Measurements from ENCODE around the gene TMEM161A. TPM values are rescaled to one million over a fixed set of nuclear protein-coding genes. Genes with fewer than 3 reads are reported as not detected.
A peak's percentile ranks its signal among the peaks of the same experiment; 100 is the strongest.

The TMEM161A gene
- total RNA-seq, 6 experiments from 2014 or later = 20.2 to 29.4 (median 22.2) TPM

DNA sequence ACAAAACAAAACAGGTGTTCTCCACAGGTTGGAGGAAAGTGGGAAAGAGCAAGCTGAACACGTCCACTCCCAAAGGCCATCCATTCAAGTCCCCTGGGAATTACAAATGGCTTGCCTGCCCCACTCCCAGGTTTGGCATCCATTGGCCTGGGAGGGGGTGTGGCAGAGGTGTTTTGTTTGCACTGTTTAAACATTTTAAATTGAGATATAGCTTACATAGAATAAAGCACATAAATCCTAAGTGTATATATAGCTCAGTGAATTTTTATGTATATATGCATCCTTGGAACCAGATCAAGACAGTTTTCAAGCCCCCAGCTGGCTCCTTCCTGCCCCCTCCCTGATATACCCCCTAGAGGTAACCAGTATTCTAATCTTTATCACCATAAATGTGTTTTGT is 61.8 kb downstream of the TMEM161A start:
- WGBS (ENCODE audit: insufficient coverage, low coverage, low lambda C conversion rate, missing lambda C conversion rate) = no CpG with 5 or more reads among the region's 1 CpG
- no peak for DNase-seq
- peaks cover 0 to 3% (median 0%) of the 10 kb centered on the region in 4 donors for H3K36me3 ChIP-seq
- no peaks in the 10 kb centered on the region for H3K9me3 ChIP-seq
- peak overlapping the region in 2 of 3 donors; percentile 28 to 57 for H3K27ac ChIP-seq
- intact Hi-C loops (cut with DNase I) = no loop called here
- no peak overlapping the region for H3K4me3 ChIP-seq
- H3K4me1 ChIP-seq = peaks cover 0 to 41% (median 12%) of the 10 kb centered on the region in 4 donors
- TF ChIP-seq CTCF (IDR thresholded peaks at IDR 0.05) (no peak), POLR2A (IDR thresholded peaks at IDR 0.05) (no peak)
- no peaks in the 10 kb centered on the region for H3K27me3 ChIP-seq
- ATAC-seq = no peak

- H3K36me3 ChIP-seq = peaks cover 0 to 3% (median 0%) of the 10 kb centered on the region in 4 donors
- ATAC-seq (no peak), DNase-seq (no peak)
- TF ChIP-seq POLR2A (IDR thresholded peaks at IDR 0.05) (no peak), CTCF (IDR thresholded peaks at IDR 0.05) (no peak)
- WGBS (ENCODE audit: insufficient coverage, low coverage, low lambda C conversion rate, missing lambda C conversion rate) = 83% methylated on average over 6 of the region's 8 CpGs
- H3K9me3 ChIP-seq = no peaks in the 10 kb centered on the region
- H3K4me1 ChIP-seq = peaks cover 0 to 32% (median 8%) of the 10 kb centered on the region in 4 donors
- H3K4me3 ChIP-seq = no peak overlapping the region
- H3K27me3 ChIP-seq = no peaks in the 10 kb centered on the region
- intact Hi-C loops (cut with DNase I) = no loop called here
- no peak overlapping the region for H3K27ac ChIP-seq
These were observed 63.2 kb downstream of the TMEM161A start for GRCh38 chr19:19075126-19075525.

- 42% methylated on average over 12 of the region's 13 CpGs for WGBS (ENCODE audit: insufficient coverage, low coverage, low lambda C conversion rate, missing lambda C conversion rate)
These were observed 63.9 kb downstream of the TMEM161A start for GRCh38 chr19:19074196-19074882.

DNA sequence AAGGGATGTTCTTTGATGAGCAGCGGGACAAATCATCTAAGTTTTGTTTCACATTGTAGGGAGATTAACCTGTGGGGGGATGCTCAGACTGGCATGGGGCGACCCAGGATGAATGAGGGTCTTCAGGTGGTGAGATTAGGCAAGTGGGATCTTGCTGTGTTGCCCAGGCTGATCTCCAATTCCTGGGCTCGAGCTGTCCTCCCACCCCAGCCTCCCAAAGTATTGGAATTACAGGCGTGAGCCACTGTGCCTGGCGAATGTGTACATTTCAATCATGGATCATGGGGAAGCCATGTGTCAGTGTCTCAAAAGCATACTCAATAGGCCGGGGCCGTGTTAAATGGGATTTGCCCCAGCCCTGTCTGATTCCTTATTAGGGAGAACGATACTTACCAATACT is 66.4 kb downstream of the TMEM161A start:
- Histone ChIP-seq H3K9me3 (no peaks in the 10 kb centered on the region), H3K27me3 (no peaks in the 10 kb centered on the region), H3K4me1 (peaks cover 0 to 37% (median 15%) of the 10 kb centered on the region in 4 donors), H3K36me3 (no peaks in the 10 kb centered on the region), H3K27ac (no peak overlapping the region), H3K4me3 (no peak overlapping the region)
- intact Hi-C loops (cut with DNase I) = no loop called here
- WGBS (ENCODE audit: insufficient coverage, low coverage, low lambda C conversion rate, missing lambda C conversion rate) = 87% methylated on average over 6 of the region's 8 CpGs
- no peak for TF ChIP-seq CTCF (IDR thresholded peaks at IDR 0.05)
- TF ChIP-seq POLR2A (IDR thresholded peaks at IDR 0.05) = no peak
- no peak for ATAC-seq
- DNase-seq = no peak

More at GRCh38 chr19:19074196-19074882, 63.9 kb downstream of the TMEM161A start:
- no peak for DNase-seq
- Histone ChIP-seq H3K27me3 (no peaks in the 10 kb centered on the region), H3K4me1 (peaks cover 0 to 29% (median 8%) of the 10 kb centered on the region in 4 donors), H3K36me3 (peaks cover 0 to 3% (median 0%) of the 10 kb centered on the region in 4 donors), H3K9me3 (no peaks in the 10 kb centered on the region), H3K4me3 (no peak overlapping the region), H3K27ac (peak overlapping the region in 1 of 3 donors; percentile 55)
- intact Hi-C loops (cut with DNase I) = no loop called here
- TF ChIP-seq POLR2A (IDR thresholded peaks at IDR 0.05) (no peak), CTCF (IDR thresholded peaks at IDR 0.05) (no peak)
- peak in 2 of 4 donors; percentile 16 to 29 for ATAC-seq

Other genes starting within 250 kb of the TMEM161A start
- gene CERS1, start 242.3 kb downstream of the TMEM161A start, total RNA-seq = not detected
- 100 to 1,000 TPM in 3 of 6 experiments, 10 to 100 TPM in 3; 67.4 to 240 (median 97.1) TPM for gene COPE, start 219.1 kb downstream of the TMEM161A start, total RNA-seq
- 10 to 100 TPM; 15.8 to 37.9 (median 18.5) TPM for gene DDX49, start 218.8 kb downstream of the TMEM161A start, total RNA-seq
- 1 to 10 TPM; 2.3 to 4.7 (median 3.2) TPM for gene HOMER3, start 197.3 kb downstream of the TMEM161A start, total RNA-seq
- 10 to 100 TPM; 17.4 to 36.4 (median 30.0) TPM for gene SUGP2, start 105.0 kb downstream of the TMEM161A start, total RNA-seq
- gene ARMC6, start 104.9 kb downstream of the TMEM161A start, total RNA-seq = 10 to 100 TPM; 19.3 to 64.8 (median 41.4) TPM
- 10 to 100 TPM; 20.7 to 80.7 (median 69.7) TPM for gene SLC25A42, start 74.5 kb downstream of the TMEM161A start, total RNA-seq
- gene MEF2B, start 31.8 kb upstream of the TMEM161A start, total RNA-seq = 1 to 10 TPM in 2 of 6 experiments, under 1 TPM in 2, not detected in 2; 0.24 to 2.1 (median 0.97) TPM
- 10 to 100 TPM in 3 of 6 experiments, 1 to 10 TPM in 3; 6.0 to 12.2 (median 9.8) TPM for gene BORCS8, start 53.7 kb upstream of the TMEM161A start, total RNA-seq
- gene RFXANK, start 53.8 kb upstream of the TMEM161A start, total RNA-seq = 10 to 100 TPM; 13.8 to 21.2 (median 17.3) TPM
- gene NR2C2AP, start 64.9 kb upstream of the TMEM161A start, total RNA-seq = 10 to 100 TPM in 1 of 6 experiments, 1 to 10 TPM in 5; 2.6 to 11.3 (median 5.4) TPM
- gene NCAN, start 73.5 kb upstream of the TMEM161A start, total RNA-seq = under 1 TPM in 4 of 6 experiments, not detected in 2; 0.04 to 0.07 (median 0.06) TPM
- 10 to 100 TPM; 10.9 to 64.1 (median 25.3) TPM for gene TM6SF2, start 134.8 kb upstream of the TMEM161A start, total RNA-seq
- 10 to 100 TPM; 19.7 to 25.9 (median 23.6) TPM for gene SUGP1, start 182.0 kb upstream of the TMEM161A start, total RNA-seq
- 10 to 100 TPM; 10.4 to 30.4 (median 19.3) TPM for gene MAU2, start 182.4 kb upstream of the TMEM161A start, total RNA-seq